Head of caudate nucleus (tissue), 42 donors: ENCODE data around the gene CTSE.

ENCODE experiments used
- DNase-seq, 42 donors: peaks; one replicate each; pipeline versions ENCODE4 v3.0.0 to v3.0.0-alpha.2; 2020 to 2021; ENCODE audit warnings: mixed read lengths in 7 of 42
- intact Hi-C: fragments of 100-400 bp; cut with DNase I; formaldehyde crosslinking; loops from one replicate; pipeline ENCODE4 v1.15.0; 2022

Gene CTSE

DNA sequence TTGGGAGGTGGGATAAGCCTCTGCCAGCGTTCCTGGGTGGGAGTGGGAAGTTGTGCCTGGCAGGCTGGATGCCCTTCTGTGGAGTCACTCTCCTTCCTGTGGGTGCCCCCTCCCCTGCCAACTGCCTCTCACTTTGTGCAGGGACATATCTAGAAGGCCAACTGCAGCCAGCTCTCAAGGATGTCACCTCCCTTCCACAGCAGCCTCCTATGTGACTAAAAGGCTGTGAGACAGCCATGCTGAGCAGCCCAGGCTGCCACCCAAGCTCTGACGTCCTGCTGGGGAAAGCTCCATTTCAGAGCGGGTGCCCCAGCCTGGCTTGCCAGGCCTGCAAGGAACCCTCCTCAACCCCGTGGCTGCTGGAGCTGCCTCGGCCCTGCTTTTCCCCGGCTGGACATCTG, 60.9 kb downstream of the CTSE start:
- intact Hi-C loops = no loop called here
- DNase-seq = no peak

DNA sequence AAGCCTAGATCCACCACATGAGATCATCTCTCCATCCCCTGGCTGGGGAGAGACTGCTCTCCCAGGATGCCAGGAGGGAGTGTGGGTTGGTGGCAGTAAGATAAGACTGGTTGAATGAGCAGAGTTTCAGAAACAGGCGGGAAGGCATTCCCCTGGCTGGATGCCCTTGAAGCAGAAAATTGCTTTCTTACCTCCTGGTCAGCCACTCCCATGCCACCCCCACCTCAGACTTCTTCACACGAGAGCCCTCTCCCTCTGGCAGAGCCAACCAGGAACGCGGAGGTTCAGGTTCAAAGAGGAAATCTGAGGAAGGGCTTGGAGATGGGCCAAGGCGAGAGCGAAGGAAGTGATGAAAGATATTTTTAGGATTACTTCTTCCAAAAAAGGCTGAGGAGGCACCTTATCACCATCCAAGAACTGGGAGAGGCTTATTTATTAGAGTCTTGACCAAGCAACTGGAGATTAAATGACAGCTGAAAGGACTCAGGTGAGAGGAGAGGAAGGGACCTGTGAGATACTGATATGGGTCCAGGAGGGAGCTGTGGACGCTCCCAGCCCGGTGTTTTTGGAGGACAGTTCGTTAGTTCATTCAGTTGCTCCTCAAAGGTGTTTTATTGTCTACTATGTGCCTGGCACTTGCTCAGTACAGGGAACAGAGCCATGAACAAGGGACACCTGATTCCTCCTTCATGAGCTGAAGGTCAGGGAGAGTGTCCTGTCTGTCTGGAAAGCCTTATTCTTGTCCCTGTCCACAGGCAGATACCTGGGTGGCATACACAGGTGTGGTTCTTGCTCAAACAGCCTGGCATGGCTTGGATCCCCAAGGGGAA, 61.5 kb downstream of the CTSE start:
- DNase-seq = no peak
- intact Hi-C loops = no loop called here

DNA sequence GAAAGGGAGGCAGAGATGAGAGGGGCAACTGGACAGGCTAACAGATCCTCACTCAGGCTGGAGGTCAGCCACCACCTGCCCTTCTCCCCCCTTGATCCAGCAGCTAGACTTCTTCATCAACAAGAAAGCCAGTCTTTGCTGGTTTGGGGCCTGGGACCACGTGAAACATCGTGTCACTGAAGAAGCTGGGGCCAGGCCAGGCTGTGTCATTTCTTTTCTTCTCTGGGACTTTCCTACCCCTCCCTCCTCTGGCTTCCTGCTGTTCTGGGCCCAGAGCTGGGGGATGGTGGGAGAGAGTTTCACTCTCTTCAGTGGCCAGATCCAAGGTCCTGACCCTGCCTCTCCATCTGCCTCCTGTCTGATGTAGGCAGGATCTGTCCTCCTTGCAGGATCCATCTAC, 62.3 kb downstream of the CTSE start:
- intact Hi-C loops = no loop called here
- DNase-seq = peak in 24 of 42 donors; percentile 11 to 78 (median 38)

DNA sequence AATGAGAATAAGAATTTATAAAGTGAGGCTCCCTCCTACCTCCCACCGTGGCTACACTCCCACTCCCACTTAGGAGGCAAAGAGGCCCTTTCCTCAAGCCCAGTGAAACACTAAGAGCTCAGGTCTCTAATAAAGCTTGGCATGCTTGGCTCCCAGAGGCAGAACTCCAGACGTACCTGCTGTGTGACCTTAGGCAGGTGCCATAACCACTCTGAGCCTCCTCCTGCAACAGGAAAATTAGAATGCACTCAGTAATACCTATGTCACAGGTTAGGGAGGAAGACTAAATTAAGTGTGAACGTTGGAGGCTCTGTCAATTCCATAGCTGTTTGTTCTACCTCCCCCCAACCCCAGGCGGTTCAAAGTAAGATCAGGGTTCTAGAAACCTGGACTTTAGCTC, 63.9 kb downstream of the CTSE start:
- no peak for DNase-seq
- intact Hi-C loops = no loop called here
